ENCODE measurements around the gene MYH7B. TPM values are rescaled to one million over a fixed set of nuclear protein-coding genes. Genes with fewer than 3 reads are reported as not detected.

The MYH7B gene
- total RNA-seq, 1 experiment from 2014 or later = 0.74 TPM

DNA sequence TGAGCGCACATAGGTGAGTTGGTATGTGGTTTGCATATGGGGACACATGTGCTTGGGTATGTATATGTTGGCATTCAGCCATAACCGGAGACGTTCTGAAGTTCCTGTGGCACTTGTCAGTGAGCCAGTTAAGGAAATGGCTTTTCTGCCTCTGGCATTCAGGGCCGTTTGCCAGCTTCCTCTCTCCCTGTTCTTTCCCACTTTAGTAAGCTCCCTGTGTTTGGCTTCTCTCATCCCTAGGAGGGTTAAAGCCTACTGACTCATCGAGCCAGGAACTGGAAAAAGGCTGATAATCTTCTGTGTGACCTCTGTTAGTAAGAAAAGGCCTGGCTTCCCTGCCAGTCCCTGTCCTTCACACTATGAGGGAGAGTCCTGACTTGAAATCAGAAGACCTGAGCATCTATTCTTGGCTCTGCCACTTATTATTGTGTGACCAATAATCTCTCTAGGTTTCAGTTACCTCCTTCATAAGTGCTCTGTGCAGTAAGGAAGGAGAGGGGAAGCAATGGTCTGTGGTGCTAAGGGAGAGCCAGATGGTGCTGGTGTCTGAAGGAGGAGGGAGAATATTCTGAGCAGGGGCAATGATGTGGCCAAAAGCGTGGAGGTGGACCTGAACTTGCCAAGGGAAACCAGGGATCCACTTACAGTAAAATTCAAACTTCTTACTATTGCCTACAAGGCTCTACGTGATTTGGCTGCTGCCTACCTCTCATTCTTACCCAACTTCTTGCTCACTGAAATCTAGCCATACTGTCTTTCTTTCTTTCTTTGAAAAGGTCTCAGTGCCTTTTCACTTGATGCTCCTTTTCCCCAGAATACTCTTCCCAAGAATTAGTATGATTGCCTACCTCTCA lies 47.8 kb upstream of the MYH7B start (continued):
- TF ChIP-seq ZFX (IDR thresholded peaks at IDR 0.05) (no peak), CBX3 (IDR thresholded peaks at IDR 0.05; ENCODE audit: low read depth) (peak; percentile 84), POLR2A (IDR thresholded peaks at IDR 0.05; ENCODE audit: borderline replicate concordance, extremely low read depth, insufficient read depth, insufficient read length) (no peak), CEBPB (IDR thresholded peaks at IDR 0.05; ENCODE audit: low read depth) (peak; percentile 54), FOSL1 (IDR thresholded peaks at IDR 0.05; ENCODE audit: low read depth) (peak; percentile 81), SRF (IDR thresholded peaks at IDR 0.05; ENCODE audit: low read depth) (peak; percentile 88), EZH2 (IDR thresholded peaks at IDR 0.05) (no peak)
- TF ChIP-seq, protein P1, sequence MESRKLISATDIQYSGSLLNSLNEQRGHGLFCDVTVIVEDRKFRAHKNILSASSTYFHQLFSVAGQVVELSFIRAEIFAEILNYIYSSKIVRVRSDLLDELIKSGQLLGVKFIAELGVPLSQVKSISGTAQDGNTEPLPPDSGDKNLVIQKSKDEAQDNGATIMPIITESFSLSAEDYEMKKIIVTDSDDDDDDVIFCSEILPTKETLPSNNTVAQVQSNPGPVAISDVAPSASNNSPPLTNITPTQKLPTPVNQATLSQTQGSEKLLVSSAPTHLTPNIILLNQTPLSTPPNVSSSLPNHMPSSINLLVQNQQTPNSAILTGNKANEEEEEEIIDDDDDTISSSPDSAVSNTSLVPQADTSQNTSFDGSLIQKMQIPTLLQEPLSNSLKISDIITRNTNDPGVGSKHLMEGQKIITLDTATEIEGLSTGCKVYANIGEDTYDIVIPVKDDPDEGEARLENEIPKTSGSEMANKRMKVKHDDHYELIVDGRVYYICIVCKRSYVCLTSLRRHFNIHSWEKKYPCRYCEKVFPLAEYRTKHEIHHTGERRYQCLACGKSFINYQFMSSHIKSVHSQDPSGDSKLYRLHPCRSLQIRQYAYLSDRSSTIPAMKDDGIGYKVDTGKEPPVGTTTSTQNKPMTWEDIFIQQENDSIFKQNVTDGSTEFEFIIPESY (IDR thresholded peaks at IDR 0.05; ENCODE audit: extremely low read depth, insufficient replicate concordance, low read length) = no peak
- TF ChIP-seq, protein P2, sequence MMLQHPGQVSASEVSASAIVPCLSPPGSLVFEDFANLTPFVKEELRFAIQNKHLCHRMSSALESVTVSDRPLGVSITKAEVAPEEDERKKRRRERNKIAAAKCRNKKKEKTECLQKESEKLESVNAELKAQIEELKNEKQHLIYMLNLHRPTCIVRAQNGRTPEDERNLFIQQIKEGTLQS (IDR thresholded peaks at IDR 0.05) = no peak
- TF ChIP-seq, protein P3, sequence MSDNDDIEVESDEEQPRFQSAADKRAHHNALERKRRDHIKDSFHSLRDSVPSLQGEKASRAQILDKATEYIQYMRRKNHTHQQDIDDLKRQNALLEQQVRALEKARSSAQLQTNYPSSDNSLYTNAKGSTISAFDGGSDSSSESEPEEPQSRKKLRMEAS (IDR thresholded peaks at IDR 0.05) = peak; percentile 45; the same call in 1 of the 2 replicates

DNA sequence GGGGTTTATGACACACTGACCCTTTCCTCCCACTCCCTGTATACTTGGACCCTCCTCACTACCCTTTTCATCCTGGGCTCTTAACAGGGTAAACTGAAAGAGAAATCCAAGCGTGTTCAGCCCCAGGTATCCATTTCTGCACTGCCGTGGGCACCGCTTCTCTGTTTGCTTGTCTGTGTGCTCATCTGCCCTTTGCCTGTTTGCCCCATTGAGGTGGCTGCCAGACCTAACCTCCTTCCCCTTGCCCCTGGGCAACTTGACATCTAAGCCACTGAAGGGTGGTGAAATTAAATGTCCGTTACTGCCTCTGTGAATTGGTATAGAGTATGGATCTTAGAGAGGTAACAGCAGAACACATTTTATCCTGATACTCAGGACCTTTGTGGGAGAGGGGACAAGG lies 40.5 kb upstream of the MYH7B start:
- no peak overlapping the region for H3K9ac ChIP-seq (ENCODE audit: low read length)
- no peaks in the 10 kb centered on the region for H3K9me3 ChIP-seq (ENCODE audit: control insufficient read depth in 1 of 2, insufficient read depth in 1 of 2, low read depth in 1 of 2, low read length in 2 of 2)
- intact Hi-C loops (cut with micrococcal nuclease) = no loop called here
- no peak overlapping the region for H3K4me2 ChIP-seq (ENCODE audit: low read length)
- TF ChIP-seq, protein P3 (IDR thresholded peaks at IDR 0.05) = no peak
- TF ChIP-seq POLR2A (IDR thresholded peaks at IDR 0.05; ENCODE audit: borderline replicate concordance, extremely low read depth, insufficient read depth, insufficient read length) = no peak
- H2AFZ ChIP-seq (ENCODE audit: low read depth, low read length, poor library complexity, severe bottlenecking) = no peak overlapping the region
- H3K36me3 ChIP-seq (ENCODE audit: control insufficient read depth in 1 of 2, insufficient read depth in 2 of 2, low read length in 2 of 2) = no peaks in the 10 kb centered on the region; a peak in 1 of 4 replicates
- H3K4me1 ChIP-seq (ENCODE audit: control insufficient read depth in 1 of 2, insufficient read depth in 2 of 2, low read length in 2 of 2) = no peaks in the 10 kb centered on the region
- no peaks in the 10 kb centered on the region for H3K79me2 ChIP-seq (ENCODE audit: insufficient read depth, low read length)
- no peaks in the 10 kb centered on the region for H3K9me2 ChIP-seq (ENCODE audit: insufficient read depth)
- no peaks in the 10 kb centered on the region for H4K20me1 ChIP-seq (ENCODE audit: insufficient read depth)
- DNase-seq (ENCODE audit: low read depth, low spot score) = no peak
- ChIA-PET CTCF (no interaction called here), RAD21 (ENCODE audit: low non-redundant PET in 1 of 2, low total read pairs in 2 of 2, uncharacterized antibody in 2 of 2, unreplicated experiment in 2 of 2) (no interaction called here), POLR2A (no interaction called here)
- no peak for ATAC-seq
- no TSS peak for BruUV-seq (replicated peaks)
- H3K27me3 ChIP-seq (ENCODE audit: insufficient read depth, low read length) = no peaks in the 10 kb centered on the region
- H3K4me3 ChIP-seq (replicated peaks in 1 of 2; ENCODE audit: low read depth in 1 of 2, low read length in 2 of 2) = no peak overlapping the region
- H3K27ac ChIP-seq (ENCODE audit: low read depth, low read length) = no peak overlapping the region
